Colonic mucosa (tissue), 4 donors: ENCODE results near the gene GABBR2. TPM values are rescaled to one million over a fixed set of nuclear protein-coding genes. Genes with fewer than 3 reads are reported as not detected.

Experiments used
- DNase-seq: peaks from one replicate; pipeline ENCODE4 v3.0.0-alpha.2; 2020
- H3K27ac ChIP-seq: fragments of 200-600 bp; one replicate; pipeline ENCODE4 v1.8.0; 2021
- H3K27me3 ChIP-seq: fragments of 200-600 bp; one replicate; pipeline ENCODE4 v1.8.0; 2021
- H3K36me3 ChIP-seq: fragments of 200-600 bp; one replicate; pipeline ENCODE4 v1.8.0; 2021
- H3K4me1 ChIP-seq: fragments of 200-600 bp; one replicate; pipeline ENCODE4 v1.8.0; 2021; ENCODE audit warnings: mild to moderate bottlenecking
- H3K4me3 ChIP-seq: fragments of 200-600 bp; one replicate; pipeline ENCODE4 v1.8.0; 2021
- H3K9ac ChIP-seq, 2 donors: one replicate each; pipeline ENCODE4 v1.7.0; 2013; ENCODE audit warnings: control low read depth in 2 of 2, low read depth in 2 of 2, low read length in 2 of 2
- H3K9me3 ChIP-seq: fragments of 200-600 bp; one replicate; pipeline ENCODE4 v1.8.0; 2021
- CTCF ChIP-seq: fragments of 200-600 bp; IDR thresholded peaks from one replicate; pipeline ENCODE4 v1.8.0; 2022; ENCODE audit warnings: antibody characterized with exemption, mild to moderate bottlenecking
- intact Hi-C: fragments of 100-400 bp; cut with DNase I; formaldehyde crosslinking; loops from one replicate; pipeline ENCODE4 v1.14.1; 2022
- total RNA-seq, 2 donors: library from RNA; stranded (reverse); fragmentation: NEBNext Ultra II Directional in 1 of 2; extraction: Animal tissue kit (Norgen Biotek cat#: 25700) in 1 of 2; gene quantifications; one replicate each; pipeline ENCODE4 v1.2.1, GENCODE V29; 2021
- donor health status: healthy.
- donor health status: DM: no; HTN: no; CAD: no.
- donor health status: DM: no; HTN: no; CAD: no.

The GABBR2 gene
- total RNA-seq, 2 donors from 2014 or later: 0.05 TPM; not detected in 1

- intact Hi-C loops: no loop called here
Measured at GRCh38 chr9:98391406-98391805, 317.3 kb downstream of the GABBR2 start.

GRCh38 chr9:98385751-98386150 lies 323.0 kb downstream of the GABBR2 start:
- Histone ChIP-seq H3K27me3 (no peaks in the 10 kb centered on the region), H3K36me3 (no peaks in the 10 kb centered on the region), H3K9me3 (no peaks in the 10 kb centered on the region), H3K27ac (no peak overlapping the region), H3K4me1 (no peaks in the 10 kb centered on the region), H3K9ac (no peak overlapping the region), H3K4me3 (no peak overlapping the region)
- intact Hi-C loops: no loop called here
- no peak for TF ChIP-seq CTCF
- DNase-seq: no peak

More at GRCh38 chr9:98391406-98391805, 317.3 kb downstream of the GABBR2 start:
- H3K4me1 ChIP-seq: no peaks in the 10 kb centered on the region
- no peaks in the 10 kb centered on the region for H3K27me3 ChIP-seq
- no peak overlapping the region for H3K9ac ChIP-seq
- TF ChIP-seq CTCF: no peak
- H3K36me3 ChIP-seq: no peaks in the 10 kb centered on the region
- H3K9me3 ChIP-seq: no peaks in the 10 kb centered on the region
- no peak for DNase-seq
- no peak overlapping the region for H3K27ac ChIP-seq
- no peak overlapping the region for H3K4me3 ChIP-seq

GRCh38 chr9:98383758-98384157 lies 325.0 kb downstream of the GABBR2 start:
- intact Hi-C loops: no loop called here
- TF ChIP-seq CTCF: no peak

GRCh38 chr9:98381311-98382103 lies 327.2 kb downstream of the GABBR2 start:
- H3K27ac ChIP-seq: no peak overlapping the region
- no peak for TF ChIP-seq CTCF
- no peaks in the 10 kb centered on the region for H3K9me3 ChIP-seq
- no peaks in the 10 kb centered on the region for H3K27me3 ChIP-seq
- no peaks in the 10 kb centered on the region for H3K4me1 ChIP-seq
- DNase-seq: no peak
- H3K36me3 ChIP-seq: no peaks in the 10 kb centered on the region
- intact Hi-C loops: no loop called here
- H3K4me3 ChIP-seq: no peak overlapping the region
- H3K9ac ChIP-seq: no peak overlapping the region

More at GRCh38 chr9:98383758-98384157, 325.0 kb downstream of the GABBR2 start:
- Histone ChIP-seq H3K27ac (no peak overlapping the region), H3K9me3 (no peaks in the 10 kb centered on the region), H3K4me1 (no peaks in the 10 kb centered on the region), H3K27me3 (no peaks in the 10 kb centered on the region), H3K9ac (no peak overlapping the region), H3K36me3 (no peaks in the 10 kb centered on the region), H3K4me3 (no peak overlapping the region)
- no peak for DNase-seq

GRCh38 chr9:98380065-98380681 lies 328.6 kb downstream of the GABBR2 start:
- Histone ChIP-seq H3K27ac (no peak overlapping the region), H3K36me3 (no peaks in the 10 kb centered on the region), H3K4me3 (no peak overlapping the region), H3K9me3 (no peaks in the 10 kb centered on the region), H3K27me3 (no peaks in the 10 kb centered on the region), H3K9ac (no peak overlapping the region), H3K4me1 (no peaks in the 10 kb centered on the region)
- no peak for TF ChIP-seq CTCF
- no peak for DNase-seq
- intact Hi-C loops: no loop called here
